GM21423 (cell line): Measurements from ENCODE around the gene SOX8.

Experiments used
- ATAC-seq: cut with Tn5 transposase; IDR thresholded peaks from one replicate; pipeline ENCODE4 v1.9.1; 2021; ENCODE audit warnings: mild to moderate bottlenecking, moderate library complexity; ENCODE audit not compliant: unreplicated experiment

The SOX8 gene

DNA sequence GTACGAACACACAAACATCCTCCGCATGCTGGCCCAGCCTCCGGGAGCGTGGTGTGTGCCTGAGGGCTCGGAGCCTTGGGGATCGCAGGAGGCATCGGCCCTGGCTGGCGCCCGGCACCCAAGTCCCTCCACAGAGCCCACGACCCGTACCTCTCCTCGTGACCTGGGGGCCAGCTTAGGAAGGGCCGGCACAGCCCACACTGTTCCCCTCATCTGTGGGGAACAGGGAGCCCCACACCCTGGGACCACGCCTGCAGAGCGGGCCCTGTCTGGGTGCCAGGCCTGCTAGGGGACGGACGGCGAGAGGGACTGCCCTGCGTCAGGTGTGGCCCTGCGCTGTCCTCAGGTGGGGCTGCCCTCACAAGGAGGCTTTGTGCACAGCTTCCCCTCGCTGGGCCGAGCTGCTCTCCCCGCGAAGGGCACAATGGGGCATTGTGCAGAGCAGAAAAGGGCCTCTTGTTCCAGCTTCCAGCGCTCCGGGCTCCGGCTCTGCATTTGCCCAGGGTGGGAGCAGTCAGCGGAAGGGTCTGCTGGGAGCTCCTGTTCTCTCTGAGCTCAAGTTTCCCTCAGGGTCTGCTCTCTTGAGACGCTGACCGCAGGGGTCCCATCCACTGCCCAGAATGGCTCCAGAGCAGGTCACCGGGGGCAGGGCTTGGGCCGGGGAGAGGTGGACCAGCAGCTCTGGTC is 9.1 kb upstream of the SOX8 start:
- no peak for ATAC-seq

DNA sequence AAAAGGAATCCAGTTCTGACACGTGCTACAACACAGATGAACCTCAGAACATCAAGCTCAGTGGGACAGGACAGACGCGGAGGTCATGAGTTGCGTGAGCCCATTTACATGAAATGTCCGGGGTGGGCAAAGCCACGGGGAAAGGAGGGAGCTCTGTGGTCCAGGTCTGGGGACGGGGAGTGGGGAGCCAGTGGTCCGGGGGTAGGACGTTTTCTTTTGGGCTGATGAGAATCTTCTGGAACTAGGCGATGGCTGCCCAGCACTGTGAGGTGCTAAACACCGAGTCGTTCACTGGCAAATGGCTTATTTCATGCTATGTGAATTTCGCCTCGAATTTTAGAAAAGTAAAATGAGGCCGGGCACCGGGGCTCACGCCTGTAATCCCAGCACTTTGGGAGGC is 8.2 kb upstream of the SOX8 start:
- ATAC-seq, result no peak

DNA sequence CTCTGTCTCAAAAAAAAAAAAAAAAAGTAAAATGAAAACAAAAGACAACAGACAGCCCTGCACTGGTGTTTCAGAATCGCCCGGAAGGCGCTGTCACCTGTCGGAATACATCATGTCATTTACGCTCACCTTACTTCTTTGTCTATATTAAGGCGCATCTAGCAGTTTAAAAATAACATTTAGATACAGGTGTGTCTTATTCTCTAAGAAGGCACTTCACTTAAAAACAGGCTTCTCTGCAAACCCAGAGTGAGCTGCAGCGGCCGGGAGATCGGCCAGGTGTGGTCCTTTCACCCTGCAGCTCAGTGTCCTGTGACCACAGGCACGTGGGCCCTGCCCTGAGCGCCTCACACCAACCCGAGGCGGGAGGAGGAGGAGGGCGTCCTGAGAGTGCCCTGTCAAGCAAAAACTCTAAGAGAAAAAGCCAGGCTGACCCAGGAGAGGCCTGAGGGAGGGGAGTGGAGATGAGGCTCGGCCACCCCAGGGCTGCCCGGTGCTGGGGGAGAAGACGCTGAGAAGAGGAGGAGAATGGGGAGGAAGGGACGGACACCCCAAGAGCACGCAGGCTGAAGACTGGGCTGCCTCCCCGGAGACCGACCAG is 7.5 kb upstream of the SOX8 start:
- no peak for ATAC-seq

DNA sequence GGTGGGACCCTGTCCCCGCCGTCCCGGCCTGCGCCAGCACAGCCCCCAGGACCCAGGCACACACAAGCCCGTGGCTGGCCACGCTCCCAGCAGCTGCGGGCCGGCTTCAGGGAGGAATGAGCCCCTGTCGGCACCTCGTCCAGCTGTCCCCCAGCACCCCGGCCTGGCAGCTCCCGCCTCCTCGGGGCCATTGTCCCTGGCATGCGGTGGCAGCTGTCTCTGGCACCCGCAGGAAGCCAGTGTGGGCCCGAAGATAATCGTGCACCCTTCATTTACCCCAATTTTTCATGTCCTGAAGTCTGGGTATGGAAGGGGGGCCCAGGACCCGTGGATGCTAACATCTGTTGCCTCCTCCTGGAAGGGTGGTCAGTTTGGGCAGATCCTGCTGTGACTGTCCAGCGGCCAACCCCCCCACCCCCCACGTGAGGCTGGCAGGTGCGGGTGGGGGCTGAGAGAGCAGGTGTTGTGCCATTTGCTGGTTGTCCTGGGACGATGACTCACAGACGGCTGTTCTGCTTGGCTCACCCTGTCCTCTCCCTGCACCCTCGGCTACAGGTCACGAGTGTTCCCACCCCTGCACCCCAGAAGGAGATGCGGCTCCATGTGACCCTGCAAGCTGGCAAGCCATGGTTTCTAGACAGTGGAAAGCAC is 6.8 kb upstream of the SOX8 start:
- no peak for ATAC-seq

DNA sequence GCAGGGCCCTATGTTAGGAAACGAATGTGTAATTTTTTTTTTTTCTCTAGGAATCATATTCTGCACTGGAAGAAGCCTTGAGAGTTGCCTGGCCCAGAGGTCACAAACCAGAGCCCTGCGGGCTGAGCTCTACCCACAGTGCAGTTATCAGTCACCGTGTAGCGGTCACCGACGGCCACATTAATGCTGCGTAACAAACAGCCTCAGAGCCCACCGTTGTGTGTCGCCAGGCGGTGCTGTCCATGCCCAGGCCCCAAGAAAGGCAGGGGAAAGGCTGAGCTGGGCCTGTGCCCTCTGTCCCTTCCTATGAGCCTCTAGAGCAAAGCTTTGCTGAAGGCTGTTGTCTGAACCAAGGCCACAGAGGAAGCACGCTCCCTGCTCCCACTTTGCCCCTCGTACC is 6.3 kb upstream of the SOX8 start:
- no peak for ATAC-seq

DNA sequence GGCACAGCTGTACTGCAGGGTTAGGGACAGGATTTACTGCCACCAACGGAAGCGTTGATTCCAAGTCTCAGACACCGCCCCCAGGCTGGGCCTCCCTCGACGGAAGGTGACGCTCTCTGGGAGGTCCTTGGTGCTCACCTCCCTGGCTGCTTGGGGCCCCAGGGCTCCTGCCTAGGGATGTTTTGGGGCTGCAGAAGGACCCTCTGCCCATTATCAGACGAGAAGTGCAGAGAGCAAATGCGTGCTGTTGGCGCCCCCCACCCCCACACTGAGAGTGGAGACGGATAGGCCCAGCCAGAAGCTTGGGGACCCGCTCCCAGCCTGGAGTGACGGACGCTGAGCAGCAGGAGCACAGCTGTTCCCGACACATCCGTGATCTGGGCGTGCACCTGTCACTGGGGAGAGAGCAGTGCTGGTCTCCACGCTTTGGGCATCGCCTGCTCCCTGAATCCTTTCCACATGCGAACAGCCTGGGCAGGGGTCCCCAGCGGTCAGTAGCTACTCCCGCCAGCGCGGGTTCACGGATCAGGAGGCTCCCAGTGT is 5.1 kb upstream of the SOX8 start:
- ATAC-seq, result no peak

DNA sequence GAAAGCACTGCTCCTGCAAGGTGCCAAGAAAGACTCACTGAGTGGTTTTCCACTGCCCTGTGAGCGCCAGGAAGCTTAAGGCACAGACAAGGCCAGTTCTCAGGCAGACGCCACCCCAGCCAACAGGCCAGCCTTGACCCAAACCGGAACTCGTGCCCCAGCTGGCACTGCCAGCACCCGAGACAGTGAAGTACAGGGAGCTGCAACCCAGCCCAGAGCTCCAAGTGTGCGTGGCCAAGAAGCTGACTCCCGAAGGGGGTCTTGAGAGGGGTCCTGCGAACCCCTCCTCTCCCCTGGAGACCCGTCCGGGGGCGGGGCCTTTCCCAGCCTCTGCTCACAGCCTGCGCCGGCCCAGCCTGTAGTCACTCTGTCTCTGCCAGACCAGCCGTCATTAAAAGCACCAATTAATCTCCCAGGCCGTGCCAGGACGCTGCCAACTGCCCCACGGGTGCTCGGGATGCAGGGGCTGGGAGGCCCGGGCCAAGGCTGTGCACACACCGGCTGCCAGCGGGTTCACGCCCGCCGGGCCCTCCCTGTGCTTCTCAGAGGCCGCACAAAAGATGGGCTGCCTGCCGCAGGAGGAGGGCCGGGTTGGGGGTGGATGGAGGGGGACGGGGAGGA is 4.4 kb upstream of the SOX8 start:
- no peak for ATAC-seq

DNA sequence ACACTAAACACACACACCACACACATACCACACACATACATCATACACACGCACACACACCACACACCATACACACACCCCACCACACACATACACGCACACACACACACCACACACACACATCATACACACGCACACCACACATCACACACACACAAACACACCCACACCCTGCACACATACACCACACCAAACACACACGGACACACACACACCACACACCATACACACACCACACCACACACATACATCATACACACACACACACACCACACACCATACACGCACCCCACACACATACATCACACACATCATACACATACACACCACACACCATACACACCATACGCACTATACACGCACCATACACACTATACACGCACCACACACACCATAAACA is 3.7 kb upstream of the SOX8 start:
- ATAC-seq, result no peak

DNA sequence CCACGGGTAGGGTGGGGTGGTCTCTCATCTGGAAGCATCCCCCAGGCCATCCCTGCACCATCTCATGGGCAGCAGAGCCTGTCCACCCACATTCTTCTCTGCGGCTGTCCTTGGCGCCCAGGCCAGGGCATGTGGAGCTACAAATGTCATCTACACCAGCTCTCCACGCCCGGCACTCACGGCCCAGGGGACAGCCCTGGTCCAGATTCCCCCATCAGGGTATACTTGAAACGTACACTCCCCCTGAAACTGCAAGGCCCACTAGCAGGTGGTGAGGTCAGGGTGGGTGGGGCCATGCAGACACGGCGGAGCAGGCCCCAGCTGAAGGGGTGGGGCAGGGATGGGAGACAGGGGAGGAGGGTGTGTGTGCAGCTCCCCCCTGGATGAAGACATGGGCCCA is 3.2 kb upstream of the SOX8 start:
- no peak for ATAC-seq

DNA sequence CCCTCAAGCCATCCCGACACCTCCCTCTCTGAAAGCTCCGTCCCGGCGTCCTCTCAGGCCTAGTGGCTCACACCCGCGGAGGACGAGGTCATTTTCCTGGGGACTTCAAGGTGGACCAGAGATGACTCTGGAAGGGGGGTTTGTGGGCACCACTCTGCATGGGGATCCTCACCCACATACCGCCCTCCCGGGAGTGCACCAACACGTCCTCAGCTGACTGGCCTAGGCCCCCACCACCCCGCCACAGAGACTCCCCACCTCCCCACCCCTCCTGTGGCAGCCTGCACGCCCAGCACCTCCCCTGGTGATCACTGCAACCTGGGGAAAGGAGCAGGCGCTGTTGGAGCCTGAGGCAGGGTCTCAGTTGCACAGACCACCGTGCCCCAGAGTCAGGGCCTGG is 2.4 kb upstream of the SOX8 start:
- no peak for ATAC-seq

DNA sequence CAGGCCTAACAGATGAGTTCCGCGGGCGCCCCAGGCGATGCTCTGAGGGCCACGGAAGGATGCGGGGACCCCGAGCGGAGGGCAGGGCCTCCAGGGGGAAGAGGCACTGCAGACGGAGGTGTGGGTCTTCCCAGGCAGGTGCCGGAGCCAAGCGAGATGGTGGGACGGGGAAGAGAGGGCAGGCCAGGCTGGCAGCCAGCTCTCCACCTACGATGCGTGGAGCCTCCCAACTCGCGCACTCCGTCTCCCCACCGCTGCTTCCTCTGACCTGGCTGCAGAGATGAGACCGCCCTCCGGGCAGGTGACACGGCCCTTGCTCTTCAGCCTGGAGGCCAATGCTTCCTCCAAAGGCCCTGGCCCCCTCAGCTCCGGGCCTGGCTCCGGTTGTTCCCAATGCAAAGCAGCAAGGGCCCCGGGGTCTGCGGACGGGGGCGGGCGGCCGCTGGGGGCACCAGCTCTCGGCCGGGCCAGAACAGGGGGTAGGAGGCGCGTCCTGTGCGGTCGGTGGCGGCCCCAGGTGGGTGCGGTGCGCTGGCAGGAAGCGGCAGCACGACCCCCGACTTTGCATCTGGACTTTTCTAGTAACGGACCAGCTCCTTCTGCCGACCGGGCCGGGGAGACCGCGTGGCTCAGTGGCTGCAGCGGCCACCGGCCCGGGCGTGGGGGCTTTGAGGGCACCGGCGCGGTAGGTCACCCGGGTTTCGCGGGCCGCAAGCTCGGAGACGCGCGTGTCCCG is 1.5 kb upstream of the SOX8 start:
- ATAC-seq, result no peak

DNA sequence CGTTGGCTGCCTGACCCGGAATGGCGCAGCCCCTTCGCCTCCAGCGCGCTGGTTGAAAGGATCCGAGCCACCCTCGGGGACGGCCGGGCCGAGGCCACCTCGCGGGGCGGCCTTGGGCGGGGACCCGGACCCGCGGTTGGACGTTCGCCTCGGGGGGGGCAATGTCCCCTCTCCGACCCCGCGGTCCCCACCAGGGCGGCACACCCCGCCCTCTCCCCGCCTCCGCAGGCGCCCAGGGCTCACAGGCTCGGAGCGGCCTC is 1.0 kb upstream of the SOX8 start:
- ATAC-seq, result no peak

DNA sequence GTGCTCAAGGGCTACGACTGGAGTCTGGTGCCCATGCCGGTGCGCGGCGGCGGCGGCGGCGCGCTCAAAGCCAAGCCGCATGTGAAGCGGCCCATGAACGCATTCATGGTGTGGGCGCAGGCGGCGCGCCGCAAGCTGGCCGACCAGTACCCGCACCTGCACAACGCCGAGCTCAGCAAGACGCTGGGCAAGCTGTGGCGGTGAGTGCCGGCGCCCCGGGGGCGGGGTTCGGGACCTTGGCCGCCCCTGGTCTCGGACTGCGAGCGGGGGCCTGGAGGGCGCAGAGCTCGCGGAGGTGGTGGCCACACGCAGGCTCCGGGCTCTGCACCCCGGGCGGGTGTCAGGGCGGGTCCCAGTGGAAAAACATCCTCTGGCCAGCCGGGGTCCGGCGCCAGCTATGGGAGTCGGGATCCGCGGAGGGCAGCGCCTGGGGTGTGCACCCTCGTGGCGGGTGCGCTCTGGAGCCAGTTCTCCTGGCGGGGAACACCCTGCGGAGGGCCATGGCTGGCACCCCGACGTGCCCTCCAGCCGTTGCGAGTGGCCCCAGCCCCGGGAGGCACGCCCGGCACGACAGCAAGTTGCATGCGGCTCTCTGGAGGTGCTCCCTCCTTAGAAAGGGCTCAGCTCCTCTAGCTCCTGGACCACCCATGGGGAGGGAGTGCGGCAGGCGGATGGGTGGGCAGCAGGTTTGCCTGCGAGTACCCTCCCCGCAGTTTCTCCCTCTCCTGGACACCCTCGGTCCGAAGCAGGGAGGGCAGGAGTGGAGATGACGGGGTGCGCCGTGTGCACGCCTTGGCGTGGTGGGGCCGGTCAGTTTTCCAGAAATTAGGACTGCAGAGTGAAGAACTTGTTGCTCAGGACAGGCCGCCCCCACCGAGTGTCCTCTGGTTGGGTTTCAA is 824 bp downstream of the SOX8 start:
- no peak for ATAC-seq

DNA sequence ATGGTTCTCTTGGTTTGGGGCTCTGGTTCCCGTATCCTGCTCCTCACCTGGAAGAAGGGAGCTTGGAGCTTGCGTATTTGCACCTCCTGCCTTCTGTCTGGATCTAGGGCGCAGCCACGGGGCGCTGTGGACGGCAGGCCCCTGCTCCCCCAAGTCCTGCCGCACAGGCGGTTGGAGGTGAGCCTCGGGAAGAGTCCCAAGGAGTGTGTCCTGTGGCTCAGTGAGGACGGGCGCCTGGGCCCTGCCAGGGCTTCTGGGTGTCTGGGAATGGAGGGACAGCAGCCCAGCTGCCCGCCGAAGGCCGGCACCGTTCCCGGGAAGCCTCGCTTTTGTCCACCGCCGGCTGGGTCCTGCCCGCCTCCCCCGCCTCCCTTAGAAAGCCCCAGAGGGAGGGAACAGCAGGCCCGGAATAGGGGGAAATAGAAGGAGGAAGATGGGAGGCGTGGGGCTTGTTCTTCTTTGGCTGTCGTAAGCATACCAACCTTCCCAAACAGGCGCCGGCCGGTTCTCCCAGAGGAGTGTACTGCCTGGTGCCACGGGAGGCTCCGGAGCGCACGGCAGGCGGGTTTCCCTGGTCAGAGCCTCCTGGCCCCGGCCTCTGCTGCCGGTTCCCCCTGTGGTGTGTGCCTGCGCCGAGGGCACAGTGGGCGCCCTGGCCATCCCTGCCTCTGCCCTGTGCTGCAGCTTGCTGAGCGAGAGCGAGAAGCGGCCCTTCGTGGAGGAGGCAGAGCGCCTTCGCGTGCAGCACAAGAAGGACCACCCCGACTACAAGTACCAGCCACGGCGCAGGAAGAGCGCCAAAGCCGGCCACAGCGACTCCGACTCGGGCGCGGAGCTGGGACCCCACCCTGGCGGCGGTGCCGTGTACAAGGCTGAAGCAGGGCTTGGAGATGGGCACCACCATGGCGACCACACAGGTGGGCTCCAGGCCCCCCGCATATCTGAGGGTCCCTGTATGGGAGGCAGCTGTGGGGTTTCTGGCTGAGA is 1.8 kb downstream of the SOX8 start:
- ATAC-seq, result no peak

DNA sequence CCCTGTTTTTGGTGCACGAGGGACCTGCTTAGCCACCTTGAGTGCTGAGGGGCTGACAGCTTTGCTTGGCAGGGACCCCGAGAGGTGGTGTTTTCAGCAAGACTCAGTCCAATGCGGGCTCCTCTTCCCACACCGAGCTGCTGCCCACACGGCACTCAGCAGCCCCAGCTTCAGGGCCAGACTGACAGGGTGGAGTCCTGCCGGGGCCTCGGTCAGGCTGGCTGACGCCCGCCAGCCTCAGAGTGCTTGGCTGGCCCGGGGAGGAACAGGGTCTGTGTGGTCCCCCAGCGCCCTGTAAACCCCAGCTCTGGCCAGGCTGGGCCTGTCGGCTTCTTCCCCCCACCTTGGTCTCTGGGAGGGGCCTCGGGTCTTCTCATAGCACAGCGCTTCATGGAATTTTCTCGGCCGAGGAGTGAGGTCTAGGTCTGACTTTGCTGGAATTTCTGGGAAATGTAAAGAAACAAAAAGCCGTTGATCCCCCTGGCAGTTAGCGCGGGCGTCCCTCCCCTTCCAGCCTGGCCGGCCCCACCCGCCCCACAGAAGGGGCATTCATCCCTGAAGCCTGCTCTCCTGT is 2.6 kb downstream of the SOX8 start:
- ATAC-seq, result no peak

DNA sequence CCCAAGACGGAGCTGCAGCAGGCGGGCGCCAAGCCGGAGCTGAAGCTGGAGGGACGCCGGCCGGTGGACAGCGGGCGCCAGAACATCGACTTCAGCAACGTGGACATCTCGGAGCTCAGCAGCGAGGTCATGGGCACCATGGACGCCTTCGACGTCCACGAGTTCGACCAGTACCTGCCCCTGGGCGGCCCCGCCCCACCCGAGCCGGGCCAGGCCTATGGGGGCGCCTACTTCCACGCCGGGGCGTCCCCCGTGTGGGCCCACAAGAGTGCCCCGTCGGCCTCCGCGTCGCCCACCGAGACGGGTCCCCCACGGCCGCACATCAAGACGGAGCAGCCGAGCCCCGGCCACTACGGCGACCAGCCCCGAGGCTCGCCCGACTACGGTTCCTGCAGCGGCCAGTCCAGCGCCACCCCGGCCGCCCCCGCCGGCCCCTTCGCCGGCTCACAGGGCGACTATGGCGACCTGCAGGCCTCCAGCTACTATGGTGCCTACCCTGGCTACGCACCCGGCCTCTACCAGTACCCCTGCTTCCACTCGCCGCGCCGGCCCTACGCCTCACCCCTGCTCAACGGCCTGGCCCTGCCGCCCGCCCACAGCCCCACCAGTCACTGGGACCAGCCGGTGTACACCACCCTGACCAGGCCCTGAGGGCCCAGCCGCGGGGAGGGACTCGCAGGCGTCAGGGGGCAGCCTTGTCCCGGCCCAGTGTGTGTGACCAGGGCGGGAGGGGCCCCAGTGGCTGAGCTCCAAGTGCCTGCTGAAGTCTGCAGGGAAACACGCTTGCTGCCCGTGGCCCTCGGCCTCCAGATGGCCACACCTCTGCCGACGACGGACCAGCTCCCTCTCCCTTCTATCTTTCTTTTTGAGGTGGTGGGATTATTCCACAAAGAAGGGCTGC is 3.4 kb downstream of the SOX8 start:
- no peak for ATAC-seq

DNA sequence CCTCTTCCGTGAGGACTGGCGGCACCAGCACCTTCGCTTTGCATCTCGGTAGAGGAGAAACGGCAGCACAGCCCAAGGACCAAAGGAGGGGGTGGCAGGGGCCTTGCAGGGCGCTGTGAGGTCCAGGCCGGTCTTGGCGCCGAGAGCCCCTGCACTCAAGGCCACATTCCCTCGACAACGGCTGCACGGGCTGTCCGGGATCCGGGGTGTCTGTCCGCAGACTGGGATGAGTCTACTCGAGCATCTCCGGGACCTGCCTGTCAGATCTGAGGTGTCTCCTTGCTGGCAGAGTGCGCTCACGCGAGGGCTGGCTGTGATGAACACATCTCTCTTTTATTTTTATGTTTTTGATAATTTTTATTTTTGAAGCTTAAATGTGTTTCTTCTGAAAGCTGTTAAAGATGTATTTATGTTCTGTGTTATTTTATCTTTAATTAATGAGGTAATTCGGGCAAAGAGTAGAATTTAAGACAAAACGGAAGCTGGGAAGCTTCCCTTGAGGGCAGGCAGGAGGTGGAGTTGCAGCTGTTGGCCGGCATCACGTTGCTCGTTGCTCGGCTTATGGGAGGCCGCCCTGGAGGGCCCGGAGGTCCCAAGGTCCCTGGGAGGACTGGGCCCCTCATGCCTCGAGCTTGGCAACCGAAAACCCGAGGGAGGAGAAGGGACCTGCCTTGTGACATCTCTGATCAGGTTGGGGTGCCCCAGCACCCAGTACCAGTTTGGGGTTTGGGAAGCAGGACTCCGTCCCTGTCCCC is 4.3 kb downstream of the SOX8 start:
- ATAC-seq, result no peak
